T-helper 22 cell (primary cell): Measurements from ENCODE around the gene AURKB.
A peak's percentile ranks its signal among the peaks of the same experiment; 100 is the strongest.
"Not testable (repeated sequence)": the region's sequence is repeated elsewhere in the genome, so short reads cannot be mapped to it uniquely, and the experiment has no call there.

Experiments used
- DNase-seq: peaks from one replicate; pipeline ENCODE4 v3.0.0-alpha.2; 2020; ENCODE audit warnings: low read depth

The AURKB gene

DNA sequence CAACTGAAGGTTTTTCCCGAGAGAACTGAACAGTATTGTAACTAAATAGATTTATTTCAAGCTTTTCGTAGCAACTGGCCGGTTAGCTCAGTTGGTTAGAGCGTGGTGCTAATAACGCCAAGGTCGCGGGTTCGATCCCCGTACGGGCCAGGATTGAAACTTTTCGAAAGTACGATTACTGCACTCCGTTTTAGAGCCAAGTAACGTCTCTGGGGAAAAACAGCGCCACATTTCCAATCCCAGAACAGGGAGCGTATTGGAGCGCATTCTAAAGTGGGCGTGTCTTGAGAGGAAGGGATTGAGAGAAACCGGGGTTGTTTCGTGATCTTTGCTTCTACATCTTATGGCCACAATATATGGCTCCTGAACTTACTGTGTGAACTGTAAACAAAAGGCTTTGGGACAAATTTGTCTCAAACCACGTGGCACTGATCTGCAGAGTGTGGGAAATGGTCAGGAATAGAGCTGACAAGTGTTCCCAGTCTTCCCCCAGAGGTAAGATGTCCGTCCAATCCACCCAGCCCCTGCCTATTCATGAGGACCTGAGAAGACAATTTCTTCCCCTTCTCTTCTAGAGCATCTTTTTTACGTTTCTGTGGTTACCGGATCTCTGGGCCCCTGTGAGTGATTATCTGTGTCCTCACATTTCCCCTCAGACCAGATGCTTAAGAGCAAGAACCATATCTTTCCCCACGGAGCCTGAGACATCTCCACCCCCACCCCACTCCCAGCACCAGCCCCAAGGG lies 22.7 kb downstream of the AURKB start:
- peak; percentile 67 for DNase-seq

- peak; percentile 67 for DNase-seq
Measured at GRCh38 chr17:8186787-8187516, 23.4 kb downstream of the AURKB start.

- DNase-seq = no peak
Measured at GRCh38 chr17:8186446-8186786, 24.0 kb downstream of the AURKB start.

DNA sequence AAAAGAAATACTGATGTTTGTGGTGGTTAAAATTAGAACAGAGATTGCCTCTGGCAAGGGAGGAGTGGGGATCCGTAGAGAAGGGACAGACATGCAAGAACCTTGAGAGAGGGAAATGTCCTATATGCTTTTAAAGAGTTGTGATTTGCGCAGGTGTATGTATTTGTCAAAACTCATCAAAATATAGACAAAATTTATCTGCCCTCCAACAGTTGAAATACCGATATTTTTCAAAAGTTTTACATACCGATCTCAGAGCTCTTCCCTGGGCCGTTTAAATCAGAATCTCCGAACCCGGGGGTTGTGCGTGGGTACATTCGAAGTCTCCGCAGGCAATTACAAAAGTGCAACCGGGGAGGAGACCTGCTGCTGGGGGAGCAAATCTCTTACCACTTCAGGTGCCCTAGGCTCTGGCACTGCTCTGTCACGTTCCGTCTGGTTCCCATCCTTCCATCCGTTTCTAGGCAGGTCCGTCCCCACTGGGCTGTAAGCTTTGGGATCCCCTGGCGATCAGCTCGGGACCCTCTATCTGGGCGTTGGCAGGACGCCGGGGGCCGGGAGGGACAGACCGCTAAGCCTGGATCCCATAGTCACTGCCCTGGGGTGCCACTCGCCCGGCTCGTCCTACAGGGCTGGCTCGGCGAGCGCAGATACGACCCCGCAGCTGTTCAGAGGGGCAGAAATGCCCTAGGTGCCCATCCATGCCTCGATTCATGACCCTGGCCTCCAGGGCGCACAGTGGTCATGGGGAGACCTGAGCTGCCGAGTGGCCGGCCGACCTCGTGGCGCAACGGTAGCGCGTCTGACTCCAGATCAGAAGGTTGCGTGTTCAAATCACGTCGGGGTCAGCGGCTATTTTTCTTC lies 24.6 kb downstream of the AURKB start:
- peak; percentile 65 for DNase-seq

GRCh38 chr17:8176998-8177731 lies 33.2 kb downstream of the AURKB start:
- DNase-seq = no peak

GRCh38 chr17:8176197-8176940 lies 34.0 kb downstream of the AURKB start, which contains the start of gene TMEM107:
TMEM107 (minus strand) TSS chr17:8176380; CDS start chr17:8176286, 94 bp downstream.
- peak; percentile 79 for DNase-seq

- DNase-seq = no peak
Measured at GRCh38 chr17:8175795-8176196, 34.6 kb downstream of the AURKB start.

DNA sequence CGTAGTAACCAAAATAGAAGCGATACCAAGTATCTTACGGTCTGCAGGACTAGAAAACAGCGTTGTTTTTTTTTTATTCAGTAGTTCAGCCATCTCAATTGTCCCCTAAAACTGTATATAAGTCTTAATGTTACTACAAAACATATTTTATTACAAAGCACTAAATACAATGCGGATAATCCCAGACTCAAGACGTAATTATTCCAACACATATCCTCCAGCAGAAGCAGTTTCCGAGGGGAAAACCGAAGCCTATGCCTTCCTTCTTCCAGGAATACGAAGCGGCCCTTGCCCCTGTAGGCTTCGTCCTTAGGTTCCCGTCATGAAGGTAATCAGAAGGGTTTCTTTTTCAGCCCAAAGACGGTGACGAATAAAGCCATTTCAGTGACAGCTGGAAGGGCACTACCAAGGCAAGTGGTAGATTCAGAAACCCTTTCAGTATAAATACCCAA lies 36.5 kb downstream of the AURKB start:
- DNase-seq = no peak

GRCh38 chr17:8173056-8173870 lies 37.1 kb downstream of the AURKB start:
- DNase-seq = peak; percentile 68

DNA sequence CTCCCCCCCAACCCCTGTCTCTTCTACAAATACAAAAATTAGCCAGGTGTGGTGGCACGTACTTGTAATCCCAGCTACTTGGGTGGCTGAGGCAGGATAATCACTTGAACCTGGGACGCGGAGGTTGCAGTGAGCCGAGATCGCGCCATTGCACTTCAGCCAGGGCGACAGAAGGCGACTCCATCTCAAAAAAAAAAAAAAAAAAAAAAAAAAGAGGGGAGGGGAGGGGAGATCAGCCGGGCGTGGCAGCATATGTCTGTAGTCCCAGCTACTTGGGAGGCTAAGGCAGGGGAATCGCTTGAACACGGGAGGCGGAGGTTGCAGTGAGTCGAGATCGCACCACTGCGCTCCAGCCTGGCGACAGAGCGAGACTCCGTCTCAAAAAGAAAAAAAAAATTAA lies 40.2 kb downstream of the AURKB start:
- DNase-seq = not testable (repeated sequence)

GRCh38 chr17:8167526-8167925 lies 42.8 kb downstream of the AURKB start:
- DNase-seq = no peak

DNA sequence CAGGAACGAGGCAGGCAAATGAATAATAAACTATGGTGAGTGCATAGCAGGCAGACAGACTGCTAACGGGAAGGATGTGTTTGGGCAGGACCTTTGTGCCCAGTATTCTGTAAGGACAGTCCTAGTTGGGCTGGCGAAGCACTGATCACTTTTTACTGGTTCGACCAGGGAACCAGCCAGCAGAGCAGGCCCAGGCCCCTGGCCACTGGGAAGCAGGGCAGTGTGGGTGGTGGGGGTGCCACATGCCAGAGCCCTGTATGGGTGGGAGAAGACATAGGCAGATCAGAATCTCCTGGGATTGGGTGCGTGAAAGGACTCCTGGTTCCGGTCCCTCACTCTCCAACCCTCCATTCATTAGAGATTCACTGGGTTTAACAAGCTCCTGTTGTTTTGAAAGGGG lies 43.6 kb downstream of the AURKB start:
- DNase-seq = no peak

GRCh38 chr17:8164815-8165131 lies 45.6 kb downstream of the AURKB start:
- DNase-seq = no peak

- DNase-seq = peak; percentile 62
Measured at GRCh38 chr17:8163978-8164814, 46.2 kb downstream of the AURKB start.

GRCh38 chr17:8162997-8163977 lies 47.1 kb downstream of the AURKB start:
- no peak for DNase-seq

DNA sequence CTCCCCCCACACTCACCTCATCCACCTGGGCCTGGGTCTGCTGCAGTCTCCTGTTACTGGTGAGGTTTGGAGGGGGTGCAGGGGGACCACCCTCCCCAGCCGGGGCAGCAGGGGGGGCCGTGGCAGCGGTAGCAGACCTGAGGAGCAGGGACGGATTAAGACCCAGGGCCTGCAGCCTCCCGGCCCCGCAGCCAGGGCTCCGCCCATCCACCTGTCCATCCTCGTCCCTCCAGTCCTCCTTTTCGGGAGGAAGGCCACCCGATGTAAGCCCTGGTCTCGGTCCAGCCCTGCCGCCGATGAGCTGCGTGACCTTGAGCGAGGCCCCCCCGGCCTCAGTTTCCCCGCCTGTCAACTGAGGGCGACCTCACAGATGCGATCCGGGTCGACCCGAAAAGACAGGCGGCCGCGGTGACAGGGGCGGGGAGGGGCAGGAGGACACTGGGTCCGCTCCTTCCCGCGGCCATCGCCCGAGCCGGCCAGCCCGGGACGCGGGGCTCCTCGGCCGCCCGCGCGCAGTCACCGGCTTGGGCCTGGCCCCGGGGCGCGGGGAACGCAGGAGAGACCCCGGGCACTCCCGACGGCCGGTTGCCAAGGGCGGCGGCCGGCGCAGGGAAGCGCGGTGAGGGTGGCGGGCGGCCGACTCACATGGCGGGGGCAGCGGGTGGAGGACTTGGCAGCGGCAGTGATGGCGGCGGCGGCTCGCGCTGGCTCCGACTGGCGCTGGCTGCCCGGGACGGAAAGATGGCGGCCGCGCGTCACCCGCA lies 48.0 kb downstream of the AURKB start, which contains the start of gene VAMP2:
Gene VAMP2, minus strand, starts transcription at position 716 of the 764 bp plus-strand sequence. Its CDS starts 69 bp downstream, at position 647.
- DNase-seq = peak; percentile 74
